ENCODE measurements around the gene BCAR3.

DNA sequence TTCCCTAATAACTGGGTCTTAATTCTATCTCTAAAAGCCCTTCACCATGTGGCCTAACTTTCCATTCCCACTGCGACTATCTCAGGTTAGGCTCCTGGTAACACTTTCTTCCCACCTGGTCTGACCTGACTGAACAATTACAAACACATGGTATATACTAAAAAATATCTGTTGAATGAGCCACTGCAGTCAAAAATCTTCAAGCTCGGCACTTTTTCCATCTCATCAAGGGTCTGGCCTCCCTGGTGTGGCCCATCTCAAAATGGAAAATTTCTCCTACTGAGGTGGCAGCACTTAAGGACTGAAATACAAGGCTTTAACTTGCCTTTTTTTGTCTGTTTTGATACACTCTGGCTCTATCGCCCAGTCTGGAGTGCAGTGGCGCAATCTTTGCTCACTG, 48.3 kb downstream of the BCAR3 start:
- TF ChIP-seq, protein P1, sequence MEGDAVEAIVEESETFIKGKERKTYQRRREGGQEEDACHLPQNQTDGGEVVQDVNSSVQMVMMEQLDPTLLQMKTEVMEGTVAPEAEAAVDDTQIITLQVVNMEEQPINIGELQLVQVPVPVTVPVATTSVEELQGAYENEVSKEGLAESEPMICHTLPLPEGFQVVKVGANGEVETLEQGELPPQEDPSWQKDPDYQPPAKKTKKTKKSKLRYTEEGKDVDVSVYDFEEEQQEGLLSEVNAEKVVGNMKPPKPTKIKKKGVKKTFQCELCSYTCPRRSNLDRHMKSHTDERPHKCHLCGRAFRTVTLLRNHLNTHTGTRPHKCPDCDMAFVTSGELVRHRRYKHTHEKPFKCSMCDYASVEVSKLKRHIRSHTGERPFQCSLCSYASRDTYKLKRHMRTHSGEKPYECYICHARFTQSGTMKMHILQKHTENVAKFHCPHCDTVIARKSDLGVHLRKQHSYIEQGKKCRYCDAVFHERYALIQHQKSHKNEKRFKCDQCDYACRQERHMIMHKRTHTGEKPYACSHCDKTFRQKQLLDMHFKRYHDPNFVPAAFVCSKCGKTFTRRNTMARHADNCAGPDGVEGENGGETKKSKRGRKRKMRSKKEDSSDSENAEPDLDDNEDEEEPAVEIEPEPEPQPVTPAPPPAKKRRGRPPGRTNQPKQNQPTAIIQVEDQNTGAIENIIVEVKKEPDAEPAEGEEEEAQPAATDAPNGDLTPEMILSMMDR (IDR thresholded peaks at IDR 0.05) = no peak
- TF ChIP-seq POLR2A (IDR thresholded peaks at IDR 0.05) = no peak

All from prostate gland (tissue), 2 donors.